Dermis microvascular lymphatic vessel endothelial cell (primary cell): Measurements from ENCODE around the gene GABRD. TPM values are rescaled to one million over a fixed set of nuclear protein-coding genes. Genes with fewer than 3 reads are reported as not detected.
A peak's percentile ranks its signal among the peaks of the same experiment; 100 is the strongest.

Experiments used
- DNase-seq, 2 donors: peaks; one replicate each; pipeline versions ENCODE4 v3.0.0 to v3.0.0-alpha.2; 2010; ENCODE audit warnings: low read depth in 2 of 2
- total RNA-seq: library from RNA; depleted of rRNA; stranded (reverse); fragments of >200 nt; gene quantifications from 2 replicates; pipeline ENCODE4 v1.2.1, GENCODE V29; 2014

GABRD gene
- total RNA-seq, 1 donor from 2014 or later, result 1.0 TPM

GRCh38 chr1:2014741-2015735 is 4.1 kb upstream of the GABRD start:
- peak in 1 of 2 donors; percentile 63 for DNase-seq

- DNase-seq, result no peak
Measured at GRCh38 chr1:2016123-2016522, 3.0 kb upstream of the GABRD start.

- no peak for DNase-seq
Measured at GRCh38 chr1:2018217-2019171, 651 bp upstream of the GABRD start.

GRCh38 chr1:2019571-2020309 is 595 bp downstream of the GABRD start:
- peak in 1 of 2 donors; percentile 19 for DNase-seq

- no peak for DNase-seq
Measured at GRCh38 chr1:2020310-2020655, 1.1 kb downstream of the GABRD start.

GRCh38 chr1:2021550-2021949 is 2.4 kb downstream of the GABRD start:
- DNase-seq, result no peak

- no peak for DNase-seq
Measured at GRCh38 chr1:2022063-2022770, 3.1 kb downstream of the GABRD start.

- DNase-seq, result no peak
Measured at GRCh38 chr1:2023187-2023586, 4.0 kb downstream of the GABRD start.

- DNase-seq, result no peak
Measured at GRCh38 chr1:2024451-2024850, 5.3 kb downstream of the GABRD start.

GRCh38 chr1:2024887-2025286 is 5.7 kb downstream of the GABRD start:
- no peak for DNase-seq

- DNase-seq, result peak in 1 of 2 donors; percentile 11
Measured at GRCh38 chr1:2025491-2025981, 6.4 kb downstream of the GABRD start.

- no peak for DNase-seq
Measured at GRCh38 chr1:2027961-2028583, 8.9 kb downstream of the GABRD start.

GRCh38 chr1:2028870-2029560 is 9.9 kb downstream of the GABRD start:
- DNase-seq, result no peak

GRCh38 chr1:2029561-2029960 is 10.4 kb downstream of the GABRD start:
- DNase-seq, result no peak

GRCh38 chr1:2030076-2030871 is 11.1 kb downstream of the GABRD start:
- DNase-seq, result no peak

- DNase-seq, result no peak
Measured at GRCh38 chr1:2031546-2032540, 12.7 kb downstream of the GABRD start.

GRCh38 chr1:2032737-2033136 is 13.6 kb downstream of the GABRD start:
- no peak for DNase-seq
